HCT116 (cell line): Measurements from ENCODE around the gene PRDM11. TPM values are rescaled to one million over a fixed set of nuclear protein-coding genes. Genes with fewer than 3 reads are reported as not detected.

ENCODE experiments used
- ATAC-seq: fragments of 200-7000 bp; cut with Tn5 transposase; 2 replicates; pipeline ENCODE4 v1.9.1; 2020; ENCODE audit warnings: mild to moderate bottlenecking, moderate library complexity
- BruUV-seq: library from RNA; stranded (reverse); fragments of 400-500 nt; replicated peaks from 2 replicates; lab custom pipeline; 2021; lab: Mats Ljungman, UMichigan
- CTCF ChIA-PET: fragments of 300-600 bp; sonication (Branson Sonifier 250); formaldehyde crosslinking; loops from one replicate; lab custom pipeline; 2021; ENCODE audit warnings: antibody characterized with exemption; lab: Charles Lee
- POLR2A ChIA-PET: fragments of 300-600, 350-600 bp; sonication (Branson Sonifier 250); formaldehyde crosslinking; loops from one replicate; lab custom pipeline; 2021; ENCODE audit warnings: antibody characterized with exemption; lab: Charles Lee
- RAD21 ChIA-PET, 2 experiments: fragments of 300-600 bp; sonication (Branson Sonifier 250); formaldehyde crosslinking; loops; one replicate each; lab custom pipeline; 2023; ENCODE audit warnings: low total read pairs in 2 of 2; ENCODE audit not compliant: uncharacterized antibody in 2 of 2, unreplicated experiment in 2 of 2, low non-redundant PET in 1 of 2; lab: Charles Lee
- DNase-seq: peaks from one replicate; pipeline ENCODE4 v3.0.0-alpha.2; 2010; ENCODE audit warnings: low read depth, low spot score
- H2AFZ ChIP-seq: fragments of 200-600 bp; shearing (Covaris generic), sonication (generic); 2 replicates; pipeline ENCODE4 v1.6.1; 2017; ENCODE audit warnings: low read depth, mixed run types, mixed read lengths, antibody characterized with exemption, low read length; ENCODE audit not compliant: poor library complexity, severe bottlenecking
- H3K27ac ChIP-seq: 2 replicates; pipeline ENCODE4 v1.5.1; 2012; ENCODE audit warnings: low read depth, low read length
- H3K27me3 ChIP-seq: fragments of 200-600 bp; sonication (generic); 2 replicates; pipeline ENCODE4 v1.6.1; 2016; ENCODE audit warnings: mixed run types, low read length, mixed read lengths; ENCODE audit not compliant: insufficient read depth
- H3K36me3 ChIP-seq, 2 experiments: fragments of 200-500 bp in 1 of 2; fragments of 200-600 bp in 1 of 2; sonication (Bioruptor generic) in 1 of 2; sonication (generic) in 1 of 2; 2 replicates each; pipeline versions ENCODE4 v1.5.1 to v1.6.1; 2014 to 2016; ENCODE audit warnings: low read length in 2 of 2, inconsistent platforms in 1 of 2, mixed read lengths in 1 of 2, mixed run types in 1 of 2; ENCODE audit not compliant: insufficient read depth in 2 of 2, control insufficient read depth in 1 of 2
- H3K4me1 ChIP-seq, 2 experiments: fragments of 200-600 bp in 1 of 2; sonication (generic) in 1 of 2; 2 replicates each; pipeline versions ENCODE4 v1.5.1 to v1.6.1; 2012 to 2017; ENCODE audit warnings: low read length in 2 of 2, inconsistent platforms in 1 of 2, mild to moderate bottlenecking in 1 of 2, mixed read lengths in 1 of 2, mixed run types in 1 of 2, moderate library complexity in 1 of 2; ENCODE audit not compliant: insufficient read depth in 2 of 2, control insufficient read depth in 1 of 2
- H3K4me2 ChIP-seq: fragments of 200-600 bp; sonication (generic); 2 replicates; pipeline ENCODE4 v1.6.1; 2017; ENCODE audit warnings: mixed run types, low read length, mixed read lengths
- H3K4me3 ChIP-seq, 2 experiments: fragments of 200-600 bp in 1 of 2; sonication (generic) in 1 of 2; replicated peaks in 1 of 2; 2 replicates each; pipeline ENCODE4 v1.5.1; 2011 to 2016; ENCODE audit warnings: low read length in 2 of 2, control low read depth in 1 of 2, low read depth in 1 of 2, mild to moderate bottlenecking in 1 of 2, mixed read lengths in 1 of 2, mixed run types in 1 of 2
- H3K79me2 ChIP-seq: fragments of 200-600 bp; sonication (generic); 2 replicates; pipeline ENCODE4 v1.6.1; 2017; ENCODE audit warnings: mild to moderate bottlenecking, mixed run types, low read length, moderate library complexity, mixed read lengths; ENCODE audit not compliant: insufficient read depth
- H3K9ac ChIP-seq: fragments of 200-600 bp; sonication (generic); 2 replicates; pipeline ENCODE4 v1.6.1; 2016; ENCODE audit warnings: low read length, mixed read lengths
- H3K9me2 ChIP-seq: fragments of 200-600 bp; sonication (generic), shearing (Covaris generic); 2 replicates; pipeline ENCODE4 v1.6.1; 2017; ENCODE audit warnings: mixed run types, mild to moderate bottlenecking, moderate library complexity; ENCODE audit not compliant: insufficient read depth
- H3K9me3 ChIP-seq, 2 experiments: fragments of 200-500 bp in 1 of 2; fragments of 200-600 bp in 1 of 2; sonication (Bioruptor generic) in 1 of 2; sonication (generic) in 1 of 2; 2 replicates each; pipeline ENCODE4 v1.6.1; 2014 to 2017; ENCODE audit warnings: low read length in 2 of 2, mixed read lengths in 2 of 2, inconsistent platforms in 1 of 2, low read depth in 1 of 2, mild to moderate bottlenecking in 1 of 2, mixed run types in 1 of 2, moderate library complexity in 1 of 2; ENCODE audit not compliant: control insufficient read depth in 1 of 2, insufficient read depth in 1 of 2
- H4K20me1 ChIP-seq: fragments of 200-600 bp; sonication (generic), shearing (Covaris generic); 2 replicates; pipeline ENCODE4 v1.6.1; 2017; ENCODE audit warnings: mixed run types, mild to moderate bottlenecking, moderate library complexity; ENCODE audit not compliant: insufficient read depth
- CBX3 ChIP-seq: IDR thresholded peaks from 2 replicates; pipeline ENCODE4 v1.6.1; 2012; ENCODE audit warnings: low read depth
- CEBPB ChIP-seq: IDR thresholded peaks from 2 replicates; pipeline ENCODE4 v1.6.1; 2012; ENCODE audit warnings: low read depth
- EZH2phosphoT487 ChIP-seq: fragments of 200-600 bp; IDR thresholded peaks from 2 replicates; pipeline ENCODE4 v1.6.1; 2018; ENCODE audit warnings: antibody characterized with exemption, borderline replicate concordance
- FOSL1 ChIP-seq: IDR thresholded peaks from 2 replicates; pipeline ENCODE4 v1.6.1; 2012; ENCODE audit warnings: low read depth
- POLR2A ChIP-seq: IDR thresholded peaks from 2 replicates; pipeline ENCODE4 v1.7.0; 2011; ENCODE audit warnings: borderline replicate concordance; ENCODE audit not compliant: insufficient read depth, insufficient read length; ENCODE audit errors: extremely low read depth
- POLR2AphosphoS5 ChIP-seq: IDR thresholded peaks from 2 replicates; pipeline ENCODE4 v1.6.1; 2011; ENCODE audit warnings: mild to moderate bottlenecking, low read depth, low read length, moderate library complexity
- SIN3A ChIP-seq: IDR thresholded peaks from 2 replicates; pipeline ENCODE4 v1.6.1; 2012; ENCODE audit warnings: low read depth
- SP1 ChIP-seq: IDR thresholded peaks from 2 replicates; pipeline ENCODE4 v1.6.1; 2012; ENCODE audit warnings: low read depth
- SRF ChIP-seq: IDR thresholded peaks from 2 replicates; pipeline ENCODE4 v1.6.1; 2012; ENCODE audit warnings: low read depth
- ZFX ChIP-seq: fragments of 450-650 bp; IDR thresholded peaks from 2 replicates; pipeline ENCODE4 v1.6.1; 2017
- ZNF274 ChIP-seq: fragments of 200-500 bp; sonication (Bioruptor generic); IDR thresholded peaks from 2 replicates; pipeline ENCODE4 v1.6.1; 2014; ENCODE audit warnings: mild to moderate bottlenecking, low read depth, low read length, inconsistent platforms
- intact Hi-C: fragments of 100-400 bp; cut with micrococcal nuclease; formaldehyde crosslinking; loops from 2 replicates; pipeline ENCODE4 v1.10.0; 2022
- total RNA-seq: library from RNA; stranded (reverse); gene quantifications from one replicate; pipeline ENCODE4 v1.2.1, GENCODE V29; 2021; ENCODE audit not compliant: unreplicated experiment
- TF ChIP-seq, protein P1 (sequence below): IDR thresholded peaks from 2 replicates; pipeline ENCODE4 v1.6.1; 2012
- TF ChIP-seq, protein P2 (sequence below): IDR thresholded peaks from 2 replicates; pipeline ENCODE4 v1.6.1; 2012; ENCODE audit warnings: low read depth
- TF ChIP-seq, protein P3 (sequence below): IDR thresholded peaks from 2 replicates; pipeline ENCODE4 v1.6.1; 2012
- TF ChIP-seq, protein P4 (sequence below): IDR thresholded peaks from 2 replicates; pipeline ENCODE4 v1.6.1; 2011; ENCODE audit warnings: mild to moderate bottlenecking, low read length, moderate library complexity; ENCODE audit not compliant: insufficient replicate concordance; ENCODE audit errors: extremely low read depth

PRDM11 gene
- total RNA-seq, 1 experiment from 2014 or later, result 9.3 TPM

DNA sequence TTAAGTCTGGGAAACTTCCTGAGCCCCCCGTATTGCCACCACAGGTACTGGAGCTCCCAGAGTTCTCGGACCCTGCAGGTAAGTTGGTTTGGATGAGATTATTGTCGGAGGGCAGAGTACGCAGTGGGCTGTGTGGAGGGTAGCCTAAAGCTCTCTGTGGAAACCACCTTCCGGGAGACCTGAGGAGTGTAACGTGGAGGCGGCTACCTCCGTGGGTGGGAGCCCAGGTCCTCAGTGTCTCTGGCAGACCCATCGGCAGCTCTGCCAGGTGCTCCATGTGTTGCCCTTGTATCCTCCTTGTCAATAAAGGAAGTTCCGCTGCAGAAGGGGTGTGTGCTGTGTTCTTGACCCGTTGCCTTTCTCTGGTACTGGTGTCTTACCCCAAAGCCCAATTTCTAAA is 78.3 kb downstream of the PRDM11 start:
- Histone ChIP-seq H3K27ac (no peak overlapping the region), H3K79me2 (no peaks in the 10 kb centered on the region), H3K36me3 (no peaks in the 10 kb centered on the region), H4K20me1 (no peaks in the 10 kb centered on the region), H3K27me3 (no peaks in the 10 kb centered on the region), H3K9me2 (no peaks in the 10 kb centered on the region), H3K4me3 (no peak overlapping the region), H3K9ac (no peak overlapping the region), H3K4me2 (no peak overlapping the region), H3K9me3 (no peaks in the 10 kb centered on the region), H2AFZ (no peak overlapping the region), H3K4me1 (no peaks in the 10 kb centered on the region)
- ATAC-seq (no peak), DNase-seq (no peak)
- POLR2A ChIA-PET, result no interaction called here
- CTCF ChIA-PET, result interaction anchor here (1.3 to 1.8 kb wide), 2 partner anchors 9 to 10 kb away, joined by 3 to 6 read pairs; no protein-coding TSS in a partner anchor
- intact Hi-C loops, result no loop called here
- RAD21 ChIA-PET, result no interaction called here
- no TSS peak for BruUV-seq
- TF ChIP-seq, protein P1, sequence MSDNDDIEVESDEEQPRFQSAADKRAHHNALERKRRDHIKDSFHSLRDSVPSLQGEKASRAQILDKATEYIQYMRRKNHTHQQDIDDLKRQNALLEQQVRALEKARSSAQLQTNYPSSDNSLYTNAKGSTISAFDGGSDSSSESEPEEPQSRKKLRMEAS, result no peak
- TF ChIP-seq POLR2AphosphoS5 (no peak), EZH2phosphoT487 (no peak), CBX3 (no peak), POLR2A (no peak), SP1 (no peak), CEBPB (no peak), FOSL1 (no peak), SRF (no peak), SIN3A (no peak), ZFX (no peak), ZNF274 (no peak)
- TF ChIP-seq, protein P2, sequence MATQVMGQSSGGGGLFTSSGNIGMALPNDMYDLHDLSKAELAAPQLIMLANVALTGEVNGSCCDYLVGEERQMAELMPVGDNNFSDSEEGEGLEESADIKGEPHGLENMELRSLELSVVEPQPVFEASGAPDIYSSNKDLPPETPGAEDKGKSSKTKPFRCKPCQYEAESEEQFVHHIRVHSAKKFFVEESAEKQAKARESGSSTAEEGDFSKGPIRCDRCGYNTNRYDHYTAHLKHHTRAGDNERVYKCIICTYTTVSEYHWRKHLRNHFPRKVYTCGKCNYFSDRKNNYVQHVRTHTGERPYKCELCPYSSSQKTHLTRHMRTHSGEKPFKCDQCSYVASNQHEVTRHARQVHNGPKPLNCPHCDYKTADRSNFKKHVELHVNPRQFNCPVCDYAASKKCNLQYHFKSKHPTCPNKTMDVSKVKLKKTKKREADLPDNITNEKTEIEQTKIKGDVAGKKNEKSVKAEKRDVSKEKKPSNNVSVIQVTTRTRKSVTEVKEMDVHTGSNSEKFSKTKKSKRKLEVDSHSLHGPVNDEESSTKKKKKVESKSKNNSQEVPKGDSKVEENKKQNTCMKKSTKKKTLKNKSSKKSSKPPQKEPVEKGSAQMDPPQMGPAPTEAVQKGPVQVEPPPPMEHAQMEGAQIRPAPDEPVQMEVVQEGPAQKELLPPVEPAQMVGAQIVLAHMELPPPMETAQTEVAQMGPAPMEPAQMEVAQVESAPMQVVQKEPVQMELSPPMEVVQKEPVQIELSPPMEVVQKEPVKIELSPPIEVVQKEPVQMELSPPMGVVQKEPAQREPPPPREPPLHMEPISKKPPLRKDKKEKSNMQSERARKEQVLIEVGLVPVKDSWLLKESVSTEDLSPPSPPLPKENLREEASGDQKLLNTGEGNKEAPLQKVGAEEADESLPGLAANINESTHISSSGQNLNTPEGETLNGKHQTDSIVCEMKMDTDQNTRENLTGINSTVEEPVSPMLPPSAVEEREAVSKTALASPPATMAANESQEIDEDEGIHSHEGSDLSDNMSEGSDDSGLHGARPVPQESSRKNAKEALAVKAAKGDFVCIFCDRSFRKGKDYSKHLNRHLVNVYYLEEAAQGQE, result no peak
- TF ChIP-seq, protein P3, sequence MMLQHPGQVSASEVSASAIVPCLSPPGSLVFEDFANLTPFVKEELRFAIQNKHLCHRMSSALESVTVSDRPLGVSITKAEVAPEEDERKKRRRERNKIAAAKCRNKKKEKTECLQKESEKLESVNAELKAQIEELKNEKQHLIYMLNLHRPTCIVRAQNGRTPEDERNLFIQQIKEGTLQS, result no peak
- TF ChIP-seq, protein P4, sequence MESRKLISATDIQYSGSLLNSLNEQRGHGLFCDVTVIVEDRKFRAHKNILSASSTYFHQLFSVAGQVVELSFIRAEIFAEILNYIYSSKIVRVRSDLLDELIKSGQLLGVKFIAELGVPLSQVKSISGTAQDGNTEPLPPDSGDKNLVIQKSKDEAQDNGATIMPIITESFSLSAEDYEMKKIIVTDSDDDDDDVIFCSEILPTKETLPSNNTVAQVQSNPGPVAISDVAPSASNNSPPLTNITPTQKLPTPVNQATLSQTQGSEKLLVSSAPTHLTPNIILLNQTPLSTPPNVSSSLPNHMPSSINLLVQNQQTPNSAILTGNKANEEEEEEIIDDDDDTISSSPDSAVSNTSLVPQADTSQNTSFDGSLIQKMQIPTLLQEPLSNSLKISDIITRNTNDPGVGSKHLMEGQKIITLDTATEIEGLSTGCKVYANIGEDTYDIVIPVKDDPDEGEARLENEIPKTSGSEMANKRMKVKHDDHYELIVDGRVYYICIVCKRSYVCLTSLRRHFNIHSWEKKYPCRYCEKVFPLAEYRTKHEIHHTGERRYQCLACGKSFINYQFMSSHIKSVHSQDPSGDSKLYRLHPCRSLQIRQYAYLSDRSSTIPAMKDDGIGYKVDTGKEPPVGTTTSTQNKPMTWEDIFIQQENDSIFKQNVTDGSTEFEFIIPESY, result no peak
